IPS-20b (cell line): ENCODE measurements around the gene PHKG1.
"Not testable (repeated sequence)": the region's sequence is repeated elsewhere in the genome, so short reads cannot be mapped to it uniquely, and the experiment has no call there.

Source experiments
- H3K27ac ChIP-seq: one replicate; pipeline ENCODE4 v1.5.1; 2013; ENCODE audit warnings: low read length
- H3K27me3 ChIP-seq: 2 replicates; pipeline ENCODE4 v1.6.1; 2013; ENCODE audit warnings: mild to moderate bottlenecking, low read length, inconsistent platforms; ENCODE audit not compliant: insufficient read depth
- H3K36me3 ChIP-seq: 2 replicates; pipeline ENCODE4 v1.6.1; 2013; ENCODE audit warnings: low read depth, mild to moderate bottlenecking, inconsistent platforms, low read length, moderate library complexity; ENCODE audit not compliant: insufficient read depth
- H3K4me1 ChIP-seq: 2 replicates; pipeline ENCODE4 v1.6.1; 2013; ENCODE audit warnings: mild to moderate bottlenecking, control low read depth, inconsistent platforms, low read length, moderate library complexity; ENCODE audit not compliant: insufficient read depth
- H3K4me3 ChIP-seq: 2 replicates; pipeline ENCODE4 v1.5.1; 2013; ENCODE audit warnings: mild to moderate bottlenecking, low read length, inconsistent platforms
- H3K9ac ChIP-seq: 2 replicates; pipeline ENCODE4 v1.6.1; 2013; ENCODE audit warnings: low read depth, mild to moderate bottlenecking, inconsistent platforms, low read length, moderate library complexity
- H3K9me3 ChIP-seq: 2 replicates; pipeline ENCODE4 v1.6.1; 2013; ENCODE audit warnings: mild to moderate bottlenecking, low read depth, low read length, inconsistent platforms; ENCODE audit not compliant: insufficient read depth

PHKG1 gene

GRCh38 chr7:56051339-56052191 lies 41.2 kb downstream of the PHKG1 start, which contains the start of the genes CCT6A and PSPH:
TSS of gene CCT6A (plus strand) at chr7:56051765. CDS start at chr7:56051849, 84 bp downstream.
TSS of gene PSPH (minus strand) at chr7:56051444. CDS start at chr7:56021212, 30,232 bp downstream.
- Histone ChIP-seq H3K9me3 (no peaks in the 10 kb centered on the region), H3K27me3 (no peaks in the 10 kb centered on the region), H3K9ac (peak within 1 kb of the TSS; percentile 100), H3K36me3 (peaks cover 44% of the 10 kb centered on the region), H3K4me1 (peaks cover 8% of the 10 kb centered on the region; the same call in 1 of the 2 replicates), H3K4me3 (peak within 1 kb of the TSS; percentile 92), H3K27ac (peak within 1 kb of the TSS; percentile 95)

DNA sequence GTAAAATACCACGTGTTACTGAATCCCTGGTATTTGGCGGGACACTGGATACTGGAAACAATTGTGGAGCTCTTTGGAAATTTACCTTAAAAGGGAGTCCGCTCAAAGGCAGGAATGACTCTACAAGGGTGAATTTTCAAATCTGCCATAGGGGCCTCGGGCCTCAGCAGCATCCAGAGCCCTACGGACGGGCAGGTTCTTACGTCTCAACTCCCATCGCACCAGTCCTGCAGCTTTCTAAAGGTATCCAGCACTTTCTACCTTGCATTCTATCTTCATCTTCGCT lies 41.8 kb downstream of the PHKG1 start:
- H3K9ac ChIP-seq: peak overlapping the region; percentile 100
- peak overlapping the region; percentile 95 for H3K27ac ChIP-seq
- peak overlapping the region; percentile 92 for H3K4me3 ChIP-seq
- no peaks in the 10 kb centered on the region for H3K9me3 ChIP-seq
- H3K27me3 ChIP-seq: no peaks in the 10 kb centered on the region
- peaks cover 8% of the 10 kb centered on the region; the same call in 1 of the 2 replicates for H3K4me1 ChIP-seq
- H3K36me3 ChIP-seq: peaks cover 38% of the 10 kb centered on the region

- not testable (repeated sequence) for H3K27me3 ChIP-seq, H3K4me1 ChIP-seq, H3K9me3 ChIP-seq, H3K9ac ChIP-seq, H3K4me3 ChIP-seq, H3K27ac ChIP-seq
- H3K36me3 ChIP-seq: peaks cover 19% of the 10 kb centered on the region
Observed at GRCh38 chr7:56048763-56049162, 44.0 kb downstream of the PHKG1 start.

- Histone ChIP-seq H3K9me3 (no peaks in the 10 kb centered on the region), H3K9ac (no peak overlapping the region), H3K4me1 (peaks cover 5% of the 10 kb centered on the region; the same call in 1 of the 2 replicates), H3K27me3 (no peaks in the 10 kb centered on the region), H3K36me3 (peaks cover 14% of the 10 kb centered on the region), H3K27ac (no peak overlapping the region), H3K4me3 (no peak overlapping the region)
Observed at GRCh38 chr7:56048245-56048644, 44.5 kb downstream of the PHKG1 start.

DNA sequence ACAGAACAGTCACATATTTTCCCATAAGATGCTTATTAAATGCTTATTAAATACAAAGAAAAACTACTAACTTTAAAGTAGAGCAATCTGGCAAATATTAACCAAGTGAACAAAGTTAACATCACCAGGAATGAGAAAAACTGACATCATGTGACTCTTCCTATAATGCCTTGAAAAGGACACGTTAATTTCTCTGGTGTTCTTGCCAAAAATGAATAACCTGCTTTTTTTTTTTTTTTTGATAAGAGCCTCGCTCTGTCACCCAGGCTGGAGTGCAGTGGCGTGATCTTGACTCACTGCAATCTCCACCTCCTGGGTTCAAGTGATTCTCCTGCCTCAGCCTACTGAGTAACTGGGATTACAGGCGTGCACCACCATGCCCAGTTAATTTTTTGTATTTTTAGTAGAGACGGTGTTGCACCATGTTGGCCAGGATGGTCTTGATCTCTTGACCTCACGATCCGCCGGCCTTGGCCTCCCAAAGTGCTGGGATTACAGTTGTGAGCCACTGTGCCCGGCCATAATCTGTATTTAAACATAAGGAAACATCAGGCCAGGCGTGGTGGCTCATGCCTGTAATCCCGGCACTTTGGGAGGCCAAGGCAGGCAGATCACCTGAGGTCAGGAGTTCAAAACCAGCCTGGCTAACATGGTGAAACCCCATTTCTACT lies 45.2 kb downstream of the PHKG1 start:
- not testable (repeated sequence) for H3K27me3 ChIP-seq

DNA sequence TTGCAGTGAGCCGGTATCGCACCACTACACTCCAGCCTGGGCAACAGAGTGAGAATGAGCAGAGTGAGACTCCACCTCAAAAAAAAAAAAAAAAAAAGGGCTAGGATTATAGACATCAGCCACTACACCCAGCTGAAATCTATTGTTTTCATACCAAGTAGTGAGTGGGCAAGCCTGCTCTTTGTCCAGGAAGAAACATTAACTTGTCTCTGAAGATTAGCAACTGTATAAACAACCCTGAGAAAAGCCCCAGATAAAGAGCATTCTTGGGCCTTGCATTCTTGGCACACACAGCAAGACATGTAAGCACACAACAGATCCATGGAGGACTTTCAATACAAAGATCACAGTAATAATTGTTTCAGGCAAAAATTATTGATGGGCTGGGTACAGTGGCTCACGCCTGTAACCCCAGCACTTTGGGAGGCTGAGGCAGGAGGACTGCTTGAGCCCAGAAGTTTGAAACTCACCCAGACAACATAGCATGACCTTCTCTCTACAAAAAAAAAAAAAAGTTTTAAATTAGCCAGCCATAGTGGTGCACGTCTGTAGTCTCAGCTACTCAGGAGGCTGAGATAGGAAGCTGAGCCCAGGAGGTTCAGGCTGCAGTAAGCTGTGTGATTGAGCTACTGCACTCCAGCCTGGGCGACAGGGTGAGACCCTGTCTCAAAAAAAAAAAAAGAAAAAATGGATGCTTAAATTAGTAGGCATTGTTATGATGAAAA lies 45.9 kb downstream of the PHKG1 start:
- Histone ChIP-seq H3K9me3 (no peaks in the 10 kb centered on the region), H3K36me3 (peaks cover 11% of the 10 kb centered on the region; the same call in 1 of the 2 replicates), H3K4me3 (no peak overlapping the region), H3K27me3 (no peaks in the 10 kb centered on the region), H3K27ac (no peak overlapping the region), H3K4me1 (no peaks in the 10 kb centered on the region), H3K9ac (no peak overlapping the region)

More for the DNA sequence above, 45.2 kb downstream of the PHKG1 start:
- H3K4me1 ChIP-seq, H3K36me3 ChIP-seq, H3K27ac ChIP-seq, H3K4me3 ChIP-seq, H3K9ac ChIP-seq, H3K9me3 ChIP-seq: not testable (repeated sequence)

DNA sequence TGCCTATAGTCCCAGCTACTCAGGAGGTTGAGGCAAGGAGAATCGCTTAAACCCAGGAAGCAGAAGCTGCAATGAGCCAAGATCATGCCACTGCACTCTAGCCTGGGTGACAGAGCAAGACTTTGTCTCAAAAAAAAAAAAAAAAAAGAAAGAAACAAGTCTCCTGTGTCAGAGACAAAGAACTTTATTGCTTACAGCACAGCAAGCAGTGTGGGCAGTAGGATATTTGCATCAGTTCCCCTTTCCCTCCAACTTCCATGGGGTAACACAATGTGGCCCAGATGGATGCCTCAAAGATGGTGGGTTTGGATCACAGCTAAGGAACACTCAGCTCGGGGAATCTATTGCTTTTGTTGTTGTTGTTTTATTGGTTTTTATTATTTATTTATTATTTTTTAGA lies 47.0 kb downstream of the PHKG1 start:
- not testable (repeated sequence) for H3K27me3 ChIP-seq, H3K27ac ChIP-seq, H3K9me3 ChIP-seq, H3K4me1 ChIP-seq, H3K9ac ChIP-seq, H3K4me3 ChIP-seq
- H3K36me3 ChIP-seq: peaks cover 13% of the 10 kb centered on the region; the same call in 1 of the 2 replicates

GRCh38 chr7:56040730-56041129 lies 52.0 kb downstream of the PHKG1 start:
- Histone ChIP-seq H3K27ac (no peak overlapping the region), H3K27me3 (no peaks in the 10 kb centered on the region), H3K4me1 (no peaks in the 10 kb centered on the region), H3K4me3 (no peak overlapping the region), H3K9ac (no peak overlapping the region), H3K9me3 (no peaks in the 10 kb centered on the region), H3K36me3 (peaks cover 16% of the 10 kb centered on the region; the same call in 1 of the 2 replicates)

DNA sequence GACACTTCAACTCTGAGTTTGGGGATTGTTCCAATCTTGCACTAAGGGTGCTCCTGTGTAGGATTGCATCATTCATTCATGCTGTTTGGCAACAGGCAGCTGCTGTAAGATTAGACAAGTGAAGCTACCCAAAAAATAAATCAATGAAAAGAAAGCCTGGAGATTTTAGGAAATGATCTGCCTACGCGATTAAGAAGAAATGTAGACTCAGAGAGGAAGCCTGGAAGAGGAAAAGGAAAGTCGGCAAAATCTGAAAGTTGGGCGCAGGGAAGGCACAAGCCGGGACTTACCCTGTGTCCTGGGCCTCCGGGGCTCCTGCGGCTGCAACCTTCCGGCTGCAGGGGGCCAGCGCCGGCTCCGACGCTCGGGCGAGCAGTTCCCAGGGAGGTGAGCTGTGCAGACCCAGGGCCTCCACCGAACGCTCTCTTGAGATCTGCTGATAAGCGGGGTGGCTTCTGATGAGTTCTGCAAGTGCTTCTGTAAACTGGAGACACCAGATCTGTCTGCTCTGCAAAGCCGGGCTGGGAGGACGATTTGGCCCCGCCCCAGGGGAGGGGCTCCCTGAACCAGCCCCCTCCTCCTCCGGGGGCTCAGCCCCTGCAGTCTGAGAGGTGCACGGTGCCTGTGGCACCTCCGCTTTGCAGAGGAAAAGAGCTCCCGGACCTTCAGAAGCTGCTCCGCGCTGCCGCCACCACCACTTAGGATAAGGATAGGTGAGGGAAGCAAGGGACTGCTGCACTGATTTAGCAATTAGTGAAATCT lies 58.9 kb downstream of the PHKG1 start:
- no peaks in the 10 kb centered on the region for H3K9me3 ChIP-seq
- H3K4me3 ChIP-seq: peak overlapping the region; percentile 86
- H3K27ac ChIP-seq: peak overlapping the region; percentile 88
- H3K4me1 ChIP-seq: no peaks in the 10 kb centered on the region
- H3K27me3 ChIP-seq: no peaks in the 10 kb centered on the region
- H3K36me3 ChIP-seq: peaks cover 29% of the 10 kb centered on the region
- H3K9ac ChIP-seq: peak overlapping the region; percentile 87

- peak overlapping the region; percentile 86 for H3K4me3 ChIP-seq
Observed at GRCh38 chr7:56032578-56032977, 60.2 kb downstream of the PHKG1 start.

DNA sequence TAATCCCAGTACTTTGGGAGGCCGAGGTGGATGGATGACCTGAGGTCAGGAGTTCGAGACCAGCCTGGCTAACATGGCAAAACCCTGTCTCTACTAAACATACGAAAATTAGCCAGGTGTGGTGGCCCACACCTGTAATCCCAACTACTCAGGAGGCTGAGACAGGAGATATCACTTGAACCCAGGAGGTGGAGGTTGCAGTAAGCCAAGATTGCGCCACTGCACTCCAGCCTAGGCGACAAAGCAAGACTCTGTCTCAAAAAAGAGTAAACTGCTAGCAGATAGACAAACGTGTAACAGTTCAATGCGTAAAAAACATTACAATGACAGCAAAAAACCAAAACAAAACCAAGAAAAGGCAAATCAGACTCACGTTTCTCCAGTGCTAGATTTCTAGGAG lies 61.2 kb downstream of the PHKG1 start:
- H3K36me3 ChIP-seq: peaks cover 49% of the 10 kb centered on the region
- H3K4me1 ChIP-seq, H3K27ac ChIP-seq, H3K9ac ChIP-seq, H3K4me3 ChIP-seq, H3K27me3 ChIP-seq, H3K9me3 ChIP-seq: not testable (repeated sequence)

More at GRCh38 chr7:56032578-56032977, 60.2 kb downstream of the PHKG1 start:
- not testable (repeated sequence) for H3K27me3 ChIP-seq, H3K27ac ChIP-seq, H3K4me1 ChIP-seq, H3K9me3 ChIP-seq
- Histone ChIP-seq H3K9ac (peak overlapping the region; percentile 58), H3K36me3 (peaks cover 42% of the 10 kb centered on the region)
